IMR-90 (cell line): ENCODE measurements around the gene GOLGA6C.
"Not testable (repeated sequence)": the region's sequence is repeated elsewhere in the genome, so short reads cannot be mapped to it uniquely, and the experiment has no call there.

ENCODE experiments used
- BHLHE40 ChIP-seq: fragments of 150-350 bp; IDR thresholded peaks from 2 replicates; pipeline ENCODE4 v1.6.1; 2016; ENCODE audit warnings: mild to moderate bottlenecking, low read depth, low read length
- CEBPB ChIP-seq: IDR thresholded peaks from 2 replicates; pipeline ENCODE4 v1.6.1; 2012; ENCODE audit warnings: low read depth, low read length, improper control_type of control experiment
- MAFK ChIP-seq: IDR thresholded peaks from 2 replicates; pipeline ENCODE4 v1.6.1; 2012; ENCODE audit warnings: low read depth, low read length, improper control_type of control experiment
- MAZ ChIP-seq: IDR thresholded peaks from 2 replicates; pipeline ENCODE4 v1.6.1; 2012; ENCODE audit warnings: low read depth, mild to moderate bottlenecking, low read length, improper control_type of control experiment, moderate library complexity, borderline replicate concordance
- POLR2A ChIP-seq: IDR thresholded peaks from 2 replicates; pipeline ENCODE4 v1.6.1; 2012; ENCODE audit warnings: mild to moderate bottlenecking, low read depth, low read length
- RFX5 ChIP-seq: IDR thresholded peaks from 2 replicates; pipeline ENCODE4 v1.8.0; 2012; ENCODE audit warnings: low read depth, mild to moderate bottlenecking, low read length, moderate library complexity
- SMC3 ChIP-seq: fragments of 150-350 bp; IDR thresholded peaks from 2 replicates; pipeline ENCODE4 v1.6.1; 2016; ENCODE audit warnings: low read depth, mild to moderate bottlenecking, antibody characterized with exemption, low read length, moderate library complexity
- TF ChIP-seq, protein P1 (sequence below): conservative IDR thresholded peaks from 2 replicates; pipeline ENCODE4 v1.5.1; 2012; ENCODE audit warnings: mild to moderate bottlenecking, low read depth, low read length, improper control_type of control experiment
- TF ChIP-seq, protein P2 (sequence below): fragments of 150-350 bp; IDR thresholded peaks from 2 replicates; pipeline ENCODE4 v1.6.1; 2016; ENCODE audit warnings: low read depth, mild to moderate bottlenecking, low read length, moderate library complexity, borderline replicate concordance
- TF ChIP-seq, protein P3 (sequence below): fragments of 150-350 bp; IDR thresholded peaks from 2 replicates; pipeline ENCODE4 v1.6.1; 2017; ENCODE audit warnings: mild to moderate bottlenecking, antibody characterized with exemption, low read length, low read depth

DNA sequence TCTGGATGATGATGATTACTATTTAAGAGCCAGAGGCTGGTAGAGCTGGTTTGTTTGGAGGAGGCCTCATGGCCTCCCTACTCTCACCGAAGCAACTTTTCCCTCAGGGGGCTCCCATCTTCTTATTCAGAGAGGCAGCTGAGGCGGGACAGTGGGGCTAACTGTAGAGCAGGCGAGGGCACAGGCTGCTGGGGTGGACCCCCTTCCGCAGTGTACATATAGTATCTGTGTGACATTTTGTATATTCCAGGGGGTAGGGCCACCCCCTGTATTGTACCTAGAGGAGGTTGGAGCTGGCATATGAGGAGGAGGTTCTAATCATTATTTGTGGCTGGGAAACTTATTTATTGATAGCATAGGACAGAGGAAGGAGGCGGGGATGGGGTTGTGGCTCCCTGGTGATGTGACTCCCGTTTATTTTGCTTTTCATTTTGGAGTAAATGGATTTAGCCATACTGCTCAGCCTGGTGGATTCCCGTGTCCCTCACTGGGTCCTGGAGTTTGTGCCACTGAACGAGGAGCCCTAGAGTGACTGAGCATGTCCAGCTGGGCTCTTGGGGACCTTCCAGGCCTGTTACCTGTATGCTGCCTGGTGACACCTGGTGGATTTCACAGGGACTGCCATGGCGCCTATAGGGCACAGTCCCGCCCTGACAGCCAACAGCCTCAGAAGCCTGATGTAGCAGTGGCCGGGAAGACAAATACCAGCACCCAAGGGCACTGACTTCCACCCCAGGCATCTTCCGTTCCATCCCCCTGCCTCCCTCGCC, 40.6 kb downstream of the GOLGA6C start:
- TF ChIP-seq, protein P1, sequence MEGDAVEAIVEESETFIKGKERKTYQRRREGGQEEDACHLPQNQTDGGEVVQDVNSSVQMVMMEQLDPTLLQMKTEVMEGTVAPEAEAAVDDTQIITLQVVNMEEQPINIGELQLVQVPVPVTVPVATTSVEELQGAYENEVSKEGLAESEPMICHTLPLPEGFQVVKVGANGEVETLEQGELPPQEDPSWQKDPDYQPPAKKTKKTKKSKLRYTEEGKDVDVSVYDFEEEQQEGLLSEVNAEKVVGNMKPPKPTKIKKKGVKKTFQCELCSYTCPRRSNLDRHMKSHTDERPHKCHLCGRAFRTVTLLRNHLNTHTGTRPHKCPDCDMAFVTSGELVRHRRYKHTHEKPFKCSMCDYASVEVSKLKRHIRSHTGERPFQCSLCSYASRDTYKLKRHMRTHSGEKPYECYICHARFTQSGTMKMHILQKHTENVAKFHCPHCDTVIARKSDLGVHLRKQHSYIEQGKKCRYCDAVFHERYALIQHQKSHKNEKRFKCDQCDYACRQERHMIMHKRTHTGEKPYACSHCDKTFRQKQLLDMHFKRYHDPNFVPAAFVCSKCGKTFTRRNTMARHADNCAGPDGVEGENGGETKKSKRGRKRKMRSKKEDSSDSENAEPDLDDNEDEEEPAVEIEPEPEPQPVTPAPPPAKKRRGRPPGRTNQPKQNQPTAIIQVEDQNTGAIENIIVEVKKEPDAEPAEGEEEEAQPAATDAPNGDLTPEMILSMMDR = not testable (repeated sequence)
- TF ChIP-seq POLR2A, RFX5, MAZ, CEBPB, SMC3, BHLHE40, MAFK: not testable (repeated sequence)
- TF ChIP-seq, protein P2, sequence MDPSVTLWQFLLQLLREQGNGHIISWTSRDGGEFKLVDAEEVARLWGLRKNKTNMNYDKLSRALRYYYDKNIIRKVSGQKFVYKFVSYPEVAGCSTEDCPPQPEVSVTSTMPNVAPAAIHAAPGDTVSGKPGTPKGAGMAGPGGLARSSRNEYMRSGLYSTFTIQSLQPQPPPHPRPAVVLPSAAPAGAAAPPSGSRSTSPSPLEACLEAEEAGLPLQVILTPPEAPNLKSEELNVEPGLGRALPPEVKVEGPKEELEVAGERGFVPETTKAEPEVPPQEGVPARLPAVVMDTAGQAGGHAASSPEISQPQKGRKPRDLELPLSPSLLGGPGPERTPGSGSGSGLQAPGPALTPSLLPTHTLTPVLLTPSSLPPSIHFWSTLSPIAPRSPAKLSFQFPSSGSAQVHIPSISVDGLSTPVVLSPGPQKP = not testable (repeated sequence)
- TF ChIP-seq, protein P3, sequence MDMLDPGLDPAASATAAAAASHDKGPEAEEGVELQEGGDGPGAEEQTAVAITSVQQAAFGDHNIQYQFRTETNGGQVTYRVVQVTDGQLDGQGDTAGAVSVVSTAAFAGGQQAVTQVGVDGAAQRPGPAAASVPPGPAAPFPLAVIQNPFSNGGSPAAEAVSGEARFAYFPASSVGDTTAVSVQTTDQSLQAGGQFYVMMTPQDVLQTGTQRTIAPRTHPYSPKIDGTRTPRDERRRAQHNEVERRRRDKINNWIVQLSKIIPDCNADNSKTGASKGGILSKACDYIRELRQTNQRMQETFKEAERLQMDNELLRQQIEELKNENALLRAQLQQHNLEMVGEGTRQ = not testable (repeated sequence)
